H1 (cell line): Measurements from ENCODE around the gene MICALL2. TPM values are rescaled to one million over a fixed set of nuclear protein-coding genes. Genes with fewer than 3 reads are reported as not detected.
A peak's percentile ranks its signal among the peaks of the same experiment; 100 is the strongest.

Source experiments
- CTCF ChIA-PET: fragments of 300-600 bp; sonication (Branson Sonifier 250); formaldehyde crosslinking; loops from one replicate; lab custom pipeline; 2021; ENCODE audit not compliant: partially characterized antibody; lab: Charles Lee
- POLR2A ChIA-PET: fragments of 300-600 bp; sonication (Branson Sonifier 250); formaldehyde crosslinking; loops from one replicate; lab custom pipeline; 2021; ENCODE audit warnings: inconsistent platforms; ENCODE audit not compliant: partially characterized antibody; lab: Charles Lee
- DNase-seq, 2 experiments: peaks; one replicate each; pipeline versions ENCODE4 v3.0.0 to v3.0.0-alpha.2; 2010 to 2022; ENCODE audit warnings: low spot score in 2 of 2, low read depth in 1 of 2, mixed read lengths in 1 of 2
- FAIRE-seq: peaks from 2 replicates; lab custom pipeline; 2011; peaks lifted over from hg19 to GRCh38; lab: Jason Lieb, UNC
- H2AFZ ChIP-seq: 2 replicates; pipeline ENCODE4 v1.8.1; 2012; ENCODE audit warnings: low read length, inconsistent platforms
- H2AK5ac ChIP-seq: 2 replicates; pipeline ENCODE4 v1.6.1; 2013; ENCODE audit warnings: low read depth, low read length
- H2BK120ac ChIP-seq: replicated peaks from 2 replicates; pipeline ENCODE3; 2013; ENCODE audit warnings: low read depth, low read length, inconsistent platforms
- H2BK12ac ChIP-seq: 2 replicates; pipeline ENCODE4 v1.6.1; 2013; ENCODE audit warnings: low read depth, low read length
- H2BK15ac ChIP-seq: 2 replicates; pipeline ENCODE4 v1.6.1; 2013; ENCODE audit warnings: low read length
- H2BK20ac ChIP-seq: 2 replicates; pipeline ENCODE4 v1.6.1; 2013; ENCODE audit warnings: low read length
- H2BK5ac ChIP-seq: 2 replicates; pipeline ENCODE4 v1.6.1; 2013; ENCODE audit warnings: low read depth, low read length
- H3K14ac ChIP-seq: 2 replicates; pipeline ENCODE4 v1.6.1; 2013; ENCODE audit warnings: inconsistent platforms; ENCODE audit not compliant: insufficient read length
- H3K18ac ChIP-seq: 2 replicates; pipeline ENCODE4 v1.6.1; 2013; ENCODE audit warnings: low read length; ENCODE audit errors: extremely low read depth
- H3K23ac ChIP-seq: 2 replicates; pipeline ENCODE4 v1.6.1; 2013; ENCODE audit warnings: inconsistent platforms; ENCODE audit not compliant: insufficient read length
- H3K23me2 ChIP-seq: 2 replicates; pipeline ENCODE4 v1.6.1; 2013; ENCODE audit warnings: low read depth, low read length
- H3K27ac ChIP-seq: 2 replicates; pipeline ENCODE4 v1.6.1; 2011; ENCODE audit warnings: low read depth, low read length, inconsistent platforms
- H3K27me3 ChIP-seq, 4 experiments: replicated peaks in 1 of 4; 1 replicate in 1 of 4; 2 replicates in 3 of 4; pipeline versions ENCODE4 v1.6.1 to v1.8.1; 2011 to 2013; ENCODE audit warnings: low read length in 3 of 4, mild to moderate bottlenecking in 3 of 4, inconsistent platforms in 2 of 4, mixed read lengths in 2 of 4, moderate library complexity in 1 of 4; ENCODE audit not compliant: control insufficient read depth in 3 of 4, insufficient read depth in 3 of 4; ENCODE audit errors: extremely low read depth in 1 of 4
- H3K36me3 ChIP-seq, 4 experiments: 2 replicates each; pipeline versions ENCODE4 v1.6.1 to v1.8.1; 2011 to 2013; ENCODE audit warnings: mild to moderate bottlenecking in 4 of 4, low read length in 3 of 4, moderate library complexity in 2 of 4, control low read depth in 1 of 4, inconsistent platforms in 1 of 4; ENCODE audit not compliant: insufficient read depth in 4 of 4, control insufficient read depth in 2 of 4
- H3K4ac ChIP-seq: replicated peaks from 2 replicates; pipeline ENCODE3; 2013; ENCODE audit warnings: low read length, low read depth, mixed read lengths, inconsistent platforms; ENCODE audit not compliant: insufficient read length
- H3K4me1 ChIP-seq, 4 experiments: replicated peaks in 1 of 4; 1 replicate in 1 of 4; 2 replicates in 3 of 4; pipeline versions ENCODE4 v1.6.1 to v1.8.1; 2011 to 2013; ENCODE audit warnings: low read length in 3 of 4, inconsistent platforms in 2 of 4, mixed read lengths in 1 of 4; ENCODE audit not compliant: insufficient read depth in 4 of 4, control insufficient read depth in 3 of 4
- H3K4me2 ChIP-seq, 2 experiments: 2 replicates each; pipeline versions ENCODE4 v1.6.1 to v1.8.1; 2011 to 2013; ENCODE audit warnings: low read depth in 2 of 2, low read length in 2 of 2, control low read depth in 1 of 2, inconsistent platforms in 1 of 2, mild to moderate bottlenecking in 1 of 2; ENCODE audit not compliant: insufficient read depth in 1 of 2
- H3K4me3 ChIP-seq, 4 experiments: fragments of 200-600, 300-600 bp in 1 of 4; sonication (generic), shearing (Covaris generic), sonication (Bioruptor Twin) in 1 of 4; 2 replicates each; pipeline versions ENCODE4 v1.5.1 to v1.8.1; 2011 to 2016; ENCODE audit warnings: low read length in 4 of 4, low read depth in 3 of 4, control low read depth in 2 of 4, inconsistent platforms in 2 of 4, mild to moderate bottlenecking in 2 of 4, mixed read lengths in 1 of 4, moderate library complexity in 1 of 4; ENCODE audit not compliant: insufficient read depth in 2 of 4; ENCODE audit errors: extremely low read depth in 1 of 4
- H3K56ac ChIP-seq: replicated peaks from 2 replicates; pipeline ENCODE3; 2013; ENCODE audit warnings: low read depth, mild to moderate bottlenecking, mixed read lengths, low read length, inconsistent platforms; ENCODE audit not compliant: insufficient read length
- H3K79me1 ChIP-seq: 2 replicates; pipeline ENCODE4 v1.6.1; 2013; ENCODE audit warnings: low read depth, low read length, control low read depth
- H3K79me2 ChIP-seq, 2 experiments: 2 replicates each; pipeline versions ENCODE4 v1.6.1 to v1.8.1; 2012 to 2013; ENCODE audit warnings: low read length in 2 of 2, mild to moderate bottlenecking in 2 of 2, inconsistent platforms in 1 of 2; ENCODE audit not compliant: insufficient read depth in 2 of 2, control insufficient read depth in 1 of 2
- H3K9ac ChIP-seq, 4 experiments: replicated peaks in 1 of 4; 1 replicate in 1 of 4; 2 replicates in 3 of 4; pipeline versions ENCODE4 v1.6.1 to v1.8.1; 2011 to 2013; ENCODE audit warnings: low read depth in 3 of 4, low read length in 3 of 4, control low read depth in 2 of 4, mild to moderate bottlenecking in 2 of 4, moderate library complexity in 2 of 4, inconsistent platforms in 1 of 4; ENCODE audit errors: extremely low read depth in 1 of 4
- H3K9me3 ChIP-seq, 2 experiments: 2 replicates each; pipeline versions ENCODE4 v1.6.1 to v1.8.1; 2012 to 2013; ENCODE audit warnings: mild to moderate bottlenecking in 2 of 2, moderate library complexity in 2 of 2, control low read depth in 1 of 2, inconsistent platforms in 1 of 2, low read depth in 1 of 2, low read length in 1 of 2, mixed read lengths in 1 of 2; ENCODE audit not compliant: insufficient read depth in 2 of 2
- H4K20me1 ChIP-seq, 2 experiments: replicated peaks in 1 of 2; 2 replicates each; pipeline versions ENCODE3 to v1.8.1; 2011 to 2013; ENCODE audit warnings: inconsistent platforms in 2 of 2, low read length in 2 of 2, mild to moderate bottlenecking in 1 of 2; ENCODE audit not compliant: insufficient read depth in 2 of 2, control insufficient read depth in 1 of 2
- H4K5ac ChIP-seq: 2 replicates; pipeline ENCODE4 v1.6.1; 2013; ENCODE audit warnings: low read length, low read depth, mixed read lengths, inconsistent platforms; ENCODE audit not compliant: insufficient read length
- H4K8ac ChIP-seq: 2 replicates; pipeline ENCODE4 v1.8.0; 2013; ENCODE audit warnings: mild to moderate bottlenecking, moderate library complexity, low read length, inconsistent platforms; ENCODE audit not compliant: insufficient read depth; ENCODE audit errors: extremely low read depth
- H4K91ac ChIP-seq: replicated peaks from 2 replicates; pipeline ENCODE3; 2013; ENCODE audit warnings: low read length, mixed read lengths, inconsistent platforms; ENCODE audit not compliant: insufficient read length
- CBX8 ChIP-seq: fragments of 300-800, 300-1000 bp; sonication (generic); IDR thresholded peaks from 2 replicates; pipeline ENCODE4 v1.7.1; 2016; ENCODE audit warnings: low read depth, low read length, borderline replicate concordance
- EP300 ChIP-seq, 2 experiments: IDR thresholded peaks; 1 replicate in 1 of 2; 2 replicates in 1 of 2; pipeline ENCODE4 v1.6.1; 2011 to 2012; ENCODE audit warnings: low read depth in 2 of 2, low read length in 2 of 2, mild to moderate bottlenecking in 2 of 2, borderline replicate concordance in 1 of 2, inconsistent platforms in 1 of 2, moderate library complexity in 1 of 2
- JUND ChIP-seq: IDR thresholded peaks from 2 replicates; pipeline ENCODE4 v1.6.1; 2011; ENCODE audit warnings: mild to moderate bottlenecking, improper control_type of control experiment, low read length
- MAX ChIP-seq: IDR thresholded peaks from 2 replicates; pipeline ENCODE4 v1.6.1; 2012; ENCODE audit warnings: inconsistent platforms
- PHF8 ChIP-seq: fragments of 200-600 bp; sonication (generic); conservative IDR thresholded peaks from 2 replicates; pipeline ENCODE4 v1.7.1; 2012; ENCODE audit warnings: low read depth, mild to moderate bottlenecking, inconsistent platforms, low read length, moderate library complexity
- POLR2AphosphoS5 ChIP-seq: IDR thresholded peaks from 2 replicates; pipeline ENCODE4 v1.6.1; 2011; ENCODE audit warnings: low read depth, low read length
- RNF2 ChIP-seq: fragments of 200-900, 300-1000 bp; sonication (generic); IDR thresholded peaks from 2 replicates; pipeline ENCODE4 v1.7.1; 2016; ENCODE audit warnings: borderline replicate concordance, low read depth, mild to moderate bottlenecking, antibody characterized with exemption, low read length; ENCODE audit not compliant: poor library complexity, severe bottlenecking; ENCODE audit errors: missing control alignments
- SIRT6 ChIP-seq: IDR thresholded peaks from one replicate; pipeline ENCODE4 v1.7.1; 2012; ENCODE audit warnings: low read length, inconsistent platforms
- TEAD4 ChIP-seq: IDR thresholded peaks from 2 replicates; pipeline ENCODE4 v1.6.1; 2012; ENCODE audit warnings: low read depth, low read length, inconsistent platforms, mixed read lengths
- YY1 ChIP-seq: IDR thresholded peaks from 2 replicates; pipeline ENCODE4 v1.6.1; 2011; ENCODE audit warnings: low read depth, mild to moderate bottlenecking, low read length
- WGBS, 2 experiments: shearing (Covaris generic) in 1 of 2; methylation state at CpG; one replicate each; pipeline versions ENCODE4 v1.1.6 to v1.1.7; 2013 to 2015; ENCODE audit warnings: low lambda C conversion rate in 2 of 2, mixed read lengths in 2 of 2, inconsistent platforms in 1 of 2, low coverage in 1 of 2, missing lambda C conversion rate in 1 of 2; ENCODE audit not compliant: insufficient replicate concordance in 2 of 2, insufficient coverage in 1 of 2, insufficient read length in 1 of 2; ENCODE audit errors: extremely low coverage in 1 of 2, missing lambda C conversion rate in 1 of 2; 5-methylcytosine and 5-hydroxymethylcytosine counted together
- polyA plus RNA-seq, 7 experiments: library from polyadenylated mRNA; depleted of rRNA in 3 of 7; stranded (reverse) in 5 of 7; unstranded in 2 of 7; fragments of >200 nt in 5 of 7; fragments of 200-250 nt in 2 of 7; gene quantifications; 1 replicate in 5 of 7; 2 replicates in 1 of 7; 4 replicates in 1 of 7; pipeline versions ENCODE4 v1.2.1 to v1.2.3, GENCODE V29; 2011 to 2013; ENCODE audit warnings: missing spikeins in 2 of 7, mixed read lengths in 2 of 7
- total RNA-seq: library from RNA; stranded (reverse); fragmentation: NEBNext Ultra II Directional; extraction: Animal tissue kit (Norgen Biotek cat#: 25700); gene quantifications from 2 replicates; pipeline ENCODE4 v1.2.1, GENCODE V29; 2021

Gene MICALL2
- total and polyA plus RNA-seq, 2 of the 8 experiments (the other 6 are each of a cell fraction or from before 2014, with no cell fraction given) = 5.3 to 8.5 TPM

- peaks cover 0 to 3% of the 10 kb centered on the region in 2 experiments; a peak in 1 of 4 replicates for H3K9me3 ChIP-seq
- peaks cover 0 to 25% (median 14%) of the 10 kb centered on the region in 4 experiments; a peak in 5 of 7 replicates for H3K27me3 ChIP-seq
- H3K4ac ChIP-seq = peak overlapping the region; percentile 28
- peaks cover 2% of the 10 kb centered on the region; the same call in 1 of the 2 replicates for H3K23me2 ChIP-seq
- no peak overlapping the region for H3K23ac ChIP-seq
- no peaks in the 10 kb centered on the region for H3K79me2 ChIP-seq
- H3K4me3 ChIP-seq = peak overlapping the region in 1 of 4 experiments; percentile 57; a peak in 3 of 8 replicates
- no peaks in the 10 kb centered on the region for H3K36me3 ChIP-seq
- peak overlapping the region; percentile 57 for H4K8ac ChIP-seq
- CTCF ChIA-PET = interaction anchor here (0.6 to 3.5 kb wide), 18 partner anchors 9 to 226 kb away, joined by 3 to 18 read pairs (median 6); no protein-coding TSS in a partner anchor
- no peak for DNase-seq
- no peak overlapping the region for H2BK120ac ChIP-seq
- no peak for FAIRE-seq
- no peak overlapping the region for H3K18ac ChIP-seq
- no peak overlapping the region for H3K9ac ChIP-seq
- no peak overlapping the region for H4K91ac ChIP-seq
- no peak overlapping the region for H2AK5ac ChIP-seq
- peaks cover 0 to 6% (median 2%) of the 10 kb centered on the region in 4 experiments; a peak in 4 of 7 replicates for H3K4me1 ChIP-seq
- no peak overlapping the region for H2BK15ac ChIP-seq
- H3K79me1 ChIP-seq = no peaks in the 10 kb centered on the region
- no peak overlapping the region for H3K27ac ChIP-seq
- no peak overlapping the region for H2AFZ ChIP-seq
- POLR2A ChIA-PET = interaction anchor here (1.0 to 1.2 kb wide), 2 partner anchors 10 to 52 kb away, joined by 3 to 4 read pairs; no protein-coding TSS in a partner anchor
- no peak overlapping the region for H3K14ac ChIP-seq
- H2BK12ac ChIP-seq = no peak overlapping the region
- no peak overlapping the region for H2BK5ac ChIP-seq
- peak overlapping the region; percentile 62 to 78; a peak in 2 of 4 replicates for H3K4me2 ChIP-seq
- no peak overlapping the region for H4K5ac ChIP-seq
- no peak overlapping the region for H2BK20ac ChIP-seq
- H4K20me1 ChIP-seq = no peaks in the 10 kb centered on the region
- no peak overlapping the region for H3K56ac ChIP-seq
- 75% methylated on average over 11 of the region's 11 CpGs; no CpG with 5 or more reads in 1 of the 2 experiments for WGBS, 2 experiments
- no peak for TF ChIP-seq CBX8
- no peak for TF ChIP-seq MAX
- no peak for TF ChIP-seq POLR2AphosphoS5
- no peak for TF ChIP-seq SIRT6
- TF ChIP-seq JUND = no peak
- no peak for TF ChIP-seq PHF8
- no peak for TF ChIP-seq EP300 (IDR thresholded peaks at IDR 0.05; ENCODE audit: borderline replicate concordance in 1 of 2, low read depth in 2 of 2, low read length in 2 of 2)
- TF ChIP-seq RNF2 = no peak
- TF ChIP-seq YY1 = no peak
- no peak for TF ChIP-seq TEAD4
Measured at GRCh38 chr7:1402791-1403637, 56.3 kb downstream of the MICALL2 start.
